Esophagus (tissue), 2 donors: ENCODE results near the gene SLC12A2. TPM values are rescaled to one million over a fixed set of nuclear protein-coding genes. Genes with fewer than 3 reads are reported as not detected.

ENCODE experiments used
- H3K27ac ChIP-seq, 2 donors: one replicate each; pipeline ENCODE4 v1.5.1; 2013; ENCODE audit warnings: low read depth in 2 of 2, mild to moderate bottlenecking in 2 of 2, inconsistent platforms in 1 of 2, low read length in 1 of 2, moderate library complexity in 1 of 2
- H3K27me3 ChIP-seq, 2 donors: one replicate each; pipeline ENCODE4 v1.6.1; 2013; ENCODE audit warnings: low read length in 2 of 2, control low read depth in 1 of 2, mild to moderate bottlenecking in 1 of 2; ENCODE audit not compliant: insufficient read depth in 2 of 2, control insufficient read depth in 1 of 2
- H3K36me3 ChIP-seq, 2 donors: one replicate each; pipeline ENCODE4 v1.6.1; 2013; ENCODE audit warnings: low read length in 1 of 2; ENCODE audit not compliant: control insufficient read depth in 2 of 2, insufficient read depth in 2 of 2
- H3K4me1 ChIP-seq, 2 donors: one replicate each; pipeline ENCODE4 v1.6.1; 2013; ENCODE audit warnings: low read length in 1 of 2; ENCODE audit not compliant: control insufficient read depth in 2 of 2, insufficient read depth in 2 of 2
- H3K4me3 ChIP-seq, 2 donors: one replicate each; pipeline ENCODE4 v1.5.1; 2013; ENCODE audit warnings: low read length in 2 of 2, mild to moderate bottlenecking in 2 of 2, low read depth in 1 of 2, moderate library complexity in 1 of 2
- H3K9me3 ChIP-seq, 2 donors: one replicate each; pipeline ENCODE4 v1.6.1; 2013; ENCODE audit warnings: mild to moderate bottlenecking in 2 of 2, low read depth in 1 of 2, low read length in 1 of 2, moderate library complexity in 1 of 2; ENCODE audit not compliant: control insufficient read depth in 2 of 2, insufficient read depth in 1 of 2
- WGBS, 2 donors: extraction: QIAGEN DNeasy Blood & Tissue Kit; methylation state at CpG; one replicate each; pipeline ENCODE4 v1.1.7; 2013; 5-methylcytosine and 5-hydroxymethylcytosine counted together
- polyA plus RNA-seq, 2 donors: library from polyadenylated mRNA; stranded (reverse); fragments of 200-250 nt; gene quantifications; one replicate each; pipeline ENCODE4 v1.2.3, GENCODE V29; 2013
- donor health status: healthy with polysubstance abuse.
- donor health status: Bipolar disorder and iron deficiency.

The SLC12A2 gene
- polyA plus RNA-seq, 2 donors, result 1.2 to 2.0 TPM

- Histone ChIP-seq H3K4me3 (no peak overlapping the region), H3K27ac (no peak overlapping the region), H3K36me3 (no peaks in the 10 kb centered on the region), H3K9me3 (no peaks in the 10 kb centered on the region), H3K27me3 (no peaks in the 10 kb centered on the region), H3K4me1 (no peaks in the 10 kb centered on the region)
Observed at GRCh38 chr5:128208436-128208835, 124.9 kb downstream of the SLC12A2 start.

- H3K9me3 ChIP-seq, result no peaks in the 10 kb centered on the region
- no peak overlapping the region for H3K4me3 ChIP-seq
- H3K36me3 ChIP-seq, result no peaks in the 10 kb centered on the region
- no peaks in the 10 kb centered on the region for H3K27me3 ChIP-seq
- no peak overlapping the region for H3K27ac ChIP-seq
- 68 to 77% methylated on average over 5 of the region's 5 CpGs for WGBS, 2 donors
- H3K4me1 ChIP-seq, result peaks cover 0 to 3% of the 10 kb centered on the region in 2 donors
Observed at GRCh38 chr5:128212191-128212806, 128.7 kb downstream of the SLC12A2 start.

- Histone ChIP-seq H3K27ac (no peak overlapping the region), H3K36me3 (no peaks in the 10 kb centered on the region), H3K9me3 (no peaks in the 10 kb centered on the region), H3K4me3 (no peak overlapping the region), H3K27me3 (no peaks in the 10 kb centered on the region), H3K4me1 (peaks cover 0 to 3% of the 10 kb centered on the region in 2 donors)
- WGBS, 2 donors, result 6 to 8% methylated on average over 4 of the region's 4 CpGs
Observed at GRCh38 chr5:128213340-128213739, 129.8 kb downstream of the SLC12A2 start.

- H3K36me3 ChIP-seq, result no peaks in the 10 kb centered on the region
- 62 to 71% methylated on average over 5 of the region's 5 CpGs for whole genome bisulfite sequencing, 2 donors
- H3K4me3 ChIP-seq, result no peak overlapping the region
- H3K27ac ChIP-seq, result no peak overlapping the region
- no peaks in the 10 kb centered on the region for H3K9me3 ChIP-seq
- no peaks in the 10 kb centered on the region for H3K27me3 ChIP-seq
- H3K4me1 ChIP-seq, result peaks cover 0 to 3% of the 10 kb centered on the region in 2 donors
Observed at GRCh38 chr5:128213833-128214232, 130.3 kb downstream of the SLC12A2 start.

GRCh38 chr5:128216285-128216684, 132.7 kb downstream of the SLC12A2 start:
- no peaks in the 10 kb centered on the region for H3K9me3 ChIP-seq
- no peak overlapping the region for H3K4me3 ChIP-seq
- H3K4me1 ChIP-seq, result peaks cover 0 to 3% of the 10 kb centered on the region in 2 donors
- WGBS, 2 donors, result 92% methylated on average over 7 of the region's 7 CpGs
- H3K27me3 ChIP-seq, result no peaks in the 10 kb centered on the region
- no peak overlapping the region for H3K27ac ChIP-seq
- H3K36me3 ChIP-seq, result no peaks in the 10 kb centered on the region

GRCh38 chr5:128216860-128217531, 133.4 kb downstream of the SLC12A2 start:
- Histone ChIP-seq H3K36me3 (no peaks in the 10 kb centered on the region), H3K4me1 (peaks cover 0 to 3% of the 10 kb centered on the region in 2 donors), H3K4me3 (no peak overlapping the region), H3K9me3 (no peaks in the 10 kb centered on the region), H3K27ac (no peak overlapping the region), H3K27me3 (no peaks in the 10 kb centered on the region)
- 58 to 67% methylated on average over 15 of the region's 15 CpGs for WGBS, 2 donors

GRCh38 chr5:128220841-128221240, 137.3 kb downstream of the SLC12A2 start:
- WGBS, 2 donors, result 89 to 92% methylated on average over 2 of the region's 2 CpGs
- Histone ChIP-seq H3K4me1 (peaks cover 0 to 3% of the 10 kb centered on the region in 2 donors), H3K36me3 (no peaks in the 10 kb centered on the region)

GRCh38 chr5:128224336-128224735, 140.8 kb downstream of the SLC12A2 start:
- peaks cover 0 to 2% of the 10 kb centered on the region in 2 donors for H3K4me1 ChIP-seq
- H3K4me3 ChIP-seq, result no peak overlapping the region
- no peaks in the 10 kb centered on the region for H3K9me3 ChIP-seq
- no peaks in the 10 kb centered on the region for H3K27me3 ChIP-seq
- no peaks in the 10 kb centered on the region for H3K36me3 ChIP-seq
- no peak overlapping the region for H3K27ac ChIP-seq
- 71 to 73% methylated on average over 1 of the region's 1 CpG for WGBS, 2 donors

More at GRCh38 chr5:128220841-128221240, 137.3 kb downstream of the SLC12A2 start:
- Histone ChIP-seq H3K27ac (no peak overlapping the region), H3K4me3 (no peak overlapping the region), H3K9me3 (no peaks in the 10 kb centered on the region), H3K27me3 (no peaks in the 10 kb centered on the region)

GRCh38 chr5:128225245-128226030, 141.9 kb downstream of the SLC12A2 start:
- H3K4me1 ChIP-seq, result peaks cover 0 to 2% of the 10 kb centered on the region in 2 donors
- 94 to 96% methylated on average over 2 of the region's 2 CpGs for WGBS, 2 donors
- H3K36me3 ChIP-seq, result no peaks in the 10 kb centered on the region
- no peak overlapping the region for H3K4me3 ChIP-seq
- H3K27me3 ChIP-seq, result no peaks in the 10 kb centered on the region
- H3K9me3 ChIP-seq, result no peaks in the 10 kb centered on the region
- H3K27ac ChIP-seq, result no peak overlapping the region
